HG03457 (cell line): ENCODE data around the gene ANO7.

Experiments
- ATAC-seq: cut with Tn5 transposase; IDR thresholded peaks from one replicate; pipeline ENCODE4 v1.9.1; 2021; ENCODE audit warnings: moderate number of reproducible peaks; ENCODE audit not compliant: unreplicated experiment

Gene ANO7

GRCh38 chr2:241225545-241225944 is 37.1 kb downstream of the ANO7 start:
- ATAC-seq: no peak

DNA sequence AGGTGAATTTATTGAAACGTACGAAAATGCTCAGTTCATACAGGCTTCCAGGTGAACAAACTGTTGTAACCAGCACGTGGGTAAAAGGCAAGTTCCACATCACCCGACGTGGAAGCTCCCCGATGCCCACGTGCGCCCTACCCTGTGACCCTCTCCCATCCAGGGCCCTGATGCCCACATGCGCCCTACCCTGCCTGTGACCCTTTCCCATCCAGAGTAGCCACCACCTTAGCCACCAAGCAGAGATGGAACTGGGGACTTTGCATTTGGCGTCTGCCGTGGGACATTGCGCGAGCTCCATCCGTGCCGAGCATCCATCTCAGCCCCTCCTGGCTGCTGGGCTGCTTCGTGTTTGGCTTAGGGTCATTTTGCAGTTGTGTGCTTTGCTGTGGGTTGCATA is 37.5 kb downstream of the ANO7 start:
- ATAC-seq: no peak

DNA sequence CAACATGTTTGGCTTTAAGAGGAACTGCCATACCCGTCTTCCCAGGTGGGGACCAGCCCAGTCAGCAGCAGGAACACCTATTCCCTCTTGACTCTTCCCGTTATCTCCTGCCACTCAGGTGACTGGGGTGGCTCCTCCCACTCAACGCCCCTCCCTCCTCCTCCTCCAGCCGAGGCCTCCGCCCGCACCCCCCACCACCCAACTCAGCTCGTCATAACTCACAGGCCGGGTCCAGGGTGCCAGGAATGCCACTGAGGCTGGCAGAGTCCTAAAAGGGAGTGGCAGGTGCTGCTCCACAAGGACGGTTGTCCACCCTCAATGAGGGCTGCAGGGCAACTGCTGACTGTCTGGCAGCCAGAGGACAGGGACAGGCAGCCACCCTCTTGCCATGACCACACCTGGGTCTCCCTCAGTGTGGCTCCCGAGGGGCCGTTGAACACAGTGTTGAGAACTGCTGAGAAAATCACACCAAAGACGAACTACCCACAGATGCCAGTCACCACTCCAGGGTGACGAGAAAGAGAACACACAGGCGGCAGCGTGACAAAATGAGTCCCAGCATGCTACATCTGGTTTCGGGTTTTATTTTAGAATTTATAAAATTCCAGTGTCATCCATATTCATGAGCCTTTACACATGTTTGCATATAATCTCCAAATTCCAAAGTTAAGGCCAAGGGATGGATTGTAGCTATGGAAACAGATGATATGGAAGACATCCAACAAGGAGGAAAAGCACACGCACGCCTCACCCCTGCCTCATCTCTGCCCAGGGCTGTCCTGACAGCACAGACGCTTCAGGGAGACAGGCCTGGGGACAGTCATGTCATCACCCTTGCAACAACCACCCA is 38.5 kb downstream of the ANO7 start:
- no peak for ATAC-seq

- ATAC-seq: no peak
These were observed 39.1 kb downstream of the ANO7 start for GRCh38 chr2:241227594-241227993.

- no peak for ATAC-seq
These were observed 39.8 kb downstream of the ANO7 start for GRCh38 chr2:241228081-241228859.

DNA sequence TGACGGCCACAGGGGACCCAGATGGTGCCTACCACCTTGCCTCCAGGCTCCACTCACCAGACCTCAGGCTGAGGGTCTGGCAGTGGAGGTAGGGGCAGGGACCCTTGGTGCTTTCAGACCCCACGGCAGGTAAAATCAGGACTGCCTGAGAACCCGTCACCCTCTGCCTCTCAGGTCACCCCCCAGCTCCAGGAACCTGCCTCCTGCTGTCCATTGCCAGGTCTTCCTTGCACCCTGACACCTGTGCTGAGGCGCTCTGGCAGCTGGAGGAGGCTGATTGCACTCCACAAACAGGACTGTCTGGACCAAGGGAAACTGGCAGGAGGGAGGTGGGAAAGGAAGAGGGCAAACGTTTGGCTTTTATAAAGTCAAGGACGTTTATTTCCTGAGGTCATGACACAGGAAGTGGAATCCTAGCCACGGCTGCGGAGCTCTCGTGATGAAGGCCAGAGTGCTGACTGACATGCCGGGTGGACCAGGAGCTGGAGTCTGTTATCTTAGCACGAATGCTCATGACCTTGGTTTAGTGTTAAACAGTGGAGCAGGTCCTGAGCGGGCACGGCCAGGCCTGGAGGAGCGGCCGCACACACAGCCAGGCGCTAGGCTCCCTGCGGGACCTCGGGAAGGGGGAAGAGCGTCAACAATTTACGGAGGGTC is 40.5 kb downstream of the ANO7 start:
- ATAC-seq: no peak

DNA sequence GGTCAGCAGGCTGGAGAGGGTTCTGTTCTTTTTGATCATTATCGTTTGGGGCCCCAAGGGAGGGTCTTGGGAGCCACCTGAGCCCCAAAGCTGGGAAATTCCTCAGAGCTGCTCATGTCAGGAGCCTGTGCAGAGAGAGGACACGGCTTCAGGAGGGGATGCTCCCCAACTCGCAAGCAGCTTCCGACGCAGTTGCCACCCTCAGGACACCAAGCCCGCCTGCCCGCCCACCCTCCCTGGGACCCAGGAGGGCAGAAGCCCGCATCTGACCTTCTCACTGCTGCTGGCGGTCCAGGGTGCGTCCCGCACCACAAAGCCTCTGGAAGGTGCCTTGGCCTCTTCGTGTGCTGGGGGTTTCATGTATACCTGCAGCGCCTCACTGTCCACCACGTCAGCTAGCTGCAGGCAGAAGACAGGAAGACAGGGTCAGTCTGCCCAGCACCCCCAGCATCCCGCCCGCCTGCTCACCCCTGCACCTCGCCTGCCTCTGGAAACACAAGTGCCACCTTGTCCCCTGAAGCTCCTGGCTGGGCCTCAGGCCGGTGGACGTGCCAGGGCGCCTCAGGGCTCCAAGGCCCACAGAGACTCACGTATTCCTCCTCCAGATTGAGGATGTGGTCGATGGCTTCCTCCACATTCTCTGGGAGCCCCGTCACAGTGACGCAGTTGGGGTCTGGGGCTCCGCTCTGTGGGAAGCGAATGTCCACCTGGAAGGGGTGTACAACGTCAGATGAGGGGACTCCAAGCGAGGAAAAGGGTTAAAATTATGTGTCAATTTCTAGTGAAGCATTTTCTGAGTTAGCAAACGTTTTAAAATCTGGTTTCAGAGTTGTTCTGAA is 41.3 kb downstream of the ANO7 start:
- ATAC-seq: no peak

DNA sequence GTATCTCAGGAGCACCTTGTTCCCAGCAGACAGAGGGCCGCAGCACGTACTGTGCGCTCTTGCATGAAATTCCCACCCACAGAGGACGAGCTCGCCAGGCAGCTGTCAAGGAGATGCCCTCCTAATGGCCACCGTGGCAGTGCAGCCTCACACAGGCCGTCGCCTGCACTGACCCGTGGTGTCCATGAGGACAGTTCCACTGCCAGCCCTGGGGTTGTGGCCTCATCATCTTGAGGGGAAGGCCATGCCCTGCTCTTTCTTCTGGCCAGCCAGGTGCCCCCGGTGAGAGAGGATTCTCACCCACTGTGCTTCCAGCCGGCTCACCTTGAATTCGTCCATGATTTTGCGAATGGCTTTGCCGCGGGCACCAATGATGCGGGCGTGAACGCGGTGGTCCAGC is 42.0 kb downstream of the ANO7 start:
- no peak for ATAC-seq

DNA sequence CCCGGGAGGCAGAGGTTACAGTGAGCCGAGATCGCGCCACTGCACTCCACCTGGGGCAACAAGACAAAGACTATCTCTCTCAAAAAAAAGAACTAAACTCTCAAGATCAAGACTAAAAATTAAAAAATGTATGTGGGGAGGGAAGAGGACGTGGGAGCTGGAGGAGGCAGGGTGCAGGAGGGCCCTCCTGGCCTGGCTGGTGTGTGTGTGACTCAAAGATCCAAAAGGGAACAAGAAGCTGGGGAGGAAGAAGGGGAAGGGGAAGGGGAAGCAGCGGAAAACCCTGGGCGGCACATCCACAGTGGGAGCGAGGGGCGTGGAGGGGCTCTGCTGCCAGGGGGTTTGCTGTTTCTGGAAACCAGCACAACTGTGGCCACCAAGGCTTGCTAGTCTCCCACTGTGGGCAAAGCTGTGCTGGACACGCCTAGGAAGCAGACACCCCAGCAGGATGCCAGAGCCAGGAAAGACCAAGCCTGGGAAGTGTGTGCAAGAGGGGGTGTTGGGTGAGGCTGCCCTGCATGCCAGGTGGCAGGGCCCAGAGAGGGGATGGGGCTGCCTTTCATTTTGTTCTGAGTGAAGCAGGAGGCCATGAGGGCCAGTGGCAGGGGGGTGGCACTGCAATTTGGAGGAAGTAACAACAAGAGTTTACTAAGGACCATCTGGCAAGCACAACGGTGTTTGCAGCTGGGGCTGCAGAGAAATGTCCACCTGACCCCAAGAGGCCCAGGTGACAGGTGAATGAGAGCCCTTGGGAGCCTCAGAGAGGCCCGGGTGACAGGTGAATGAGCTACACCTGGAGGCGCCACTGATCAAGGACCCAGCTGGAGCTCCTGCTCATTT is 44.5 kb downstream of the ANO7 start:
- no peak for ATAC-seq

DNA sequence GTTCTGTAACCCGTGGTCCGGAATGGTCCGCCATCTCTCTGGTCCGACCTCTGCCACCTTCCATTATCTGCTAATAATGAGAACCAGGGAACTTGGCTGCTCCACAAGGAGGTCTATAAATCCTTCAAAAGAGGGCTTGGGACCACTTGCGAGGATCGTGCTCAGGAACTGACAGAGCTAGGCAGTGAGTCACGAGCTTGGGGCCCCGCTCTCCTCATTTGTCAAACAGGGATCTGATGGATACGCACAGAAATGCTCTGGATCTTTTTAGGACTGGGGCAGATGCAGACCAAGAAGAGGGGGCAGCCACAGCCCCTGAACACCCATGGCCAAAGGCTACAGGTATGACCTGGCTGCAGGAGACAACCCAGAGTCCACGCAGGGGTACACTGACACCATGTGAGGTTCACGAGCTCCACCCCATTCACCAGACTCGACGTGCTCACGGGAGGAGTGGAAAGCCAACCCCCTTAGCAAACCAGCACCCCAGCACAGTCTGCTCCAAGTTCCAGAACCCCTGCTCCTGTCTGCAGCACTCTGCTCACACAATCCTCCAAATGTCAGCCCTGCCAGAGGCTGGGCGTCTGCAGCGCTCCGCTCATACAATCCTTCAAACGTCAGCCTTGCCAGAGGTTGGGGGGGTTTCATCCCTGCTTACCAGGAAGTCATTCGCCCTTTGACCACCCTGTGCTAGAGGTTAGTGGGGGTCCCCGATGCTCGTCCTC is 45.8 kb downstream of the ANO7 start:
- no peak for ATAC-seq

GRCh38 chr2:241234962-241235740 is 46.7 kb downstream of the ANO7 start:
- ATAC-seq: no peak

GRCh38 chr2:241235859-241236593 is 47.5 kb downstream of the ANO7 start:
- no peak for ATAC-seq

DNA sequence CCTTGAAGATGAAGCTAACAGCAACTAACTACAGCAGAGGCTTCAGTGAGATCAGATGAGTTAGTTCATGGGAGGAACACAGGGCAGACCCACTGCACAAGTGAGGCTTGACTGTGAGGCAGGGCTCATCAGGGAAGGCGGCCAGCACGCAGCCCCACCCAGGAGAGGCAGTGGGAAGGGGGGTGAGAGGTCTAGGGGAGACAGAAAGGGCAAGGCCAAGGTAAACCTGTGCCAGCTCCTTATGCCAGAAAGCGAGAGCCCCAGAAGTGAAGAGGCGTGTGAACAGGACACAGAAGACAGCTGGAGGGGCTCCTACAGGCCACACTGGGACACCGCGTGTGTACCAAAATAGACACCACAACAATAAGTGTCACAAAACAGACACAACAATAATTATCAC is 48.6 kb downstream of the ANO7 start:
- no peak for ATAC-seq

GRCh38 chr2:241237949-241238371 is 49.5 kb downstream of the ANO7 start:
- ATAC-seq: no peak

- no peak for ATAC-seq
These were observed 50.3 kb downstream of the ANO7 start for GRCh38 chr2:241238693-241239198.

DNA sequence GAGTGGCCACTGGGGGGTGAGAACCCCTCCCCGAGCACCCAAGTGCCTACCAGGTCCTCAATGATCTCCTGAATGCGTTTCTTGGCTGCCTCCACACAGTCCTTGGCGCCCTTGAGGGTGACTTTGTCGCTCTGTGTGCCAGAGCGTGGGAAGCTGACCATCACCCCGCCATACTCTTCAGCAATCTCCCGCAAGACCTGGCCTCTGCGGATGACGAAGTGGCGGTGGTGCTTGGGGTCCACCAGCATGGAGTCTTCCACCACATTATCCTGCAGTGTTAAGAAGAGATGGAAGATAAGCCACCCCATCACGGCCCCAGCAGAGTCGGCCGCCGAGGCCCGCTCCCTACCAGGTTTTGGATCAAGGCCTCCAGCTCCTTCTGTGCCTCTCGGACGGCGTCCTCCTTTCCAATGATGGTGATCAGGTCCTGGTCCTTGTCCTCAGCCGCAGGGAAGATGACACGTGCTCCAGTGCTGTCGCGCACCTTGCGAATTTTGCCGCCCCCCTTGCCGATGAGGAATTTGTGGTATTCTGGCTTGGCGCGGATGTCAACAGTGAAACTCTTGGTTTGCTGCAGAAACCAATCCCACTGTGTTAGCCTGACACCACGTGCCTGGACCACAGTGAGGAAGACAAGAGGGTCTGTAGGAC is 51.2 kb downstream of the ANO7 start:
- ATAC-seq: no peak
